ENCODE results near the gene CCDC192. TPM values are rescaled to one million over a fixed set of nuclear protein-coding genes. Genes with fewer than 3 reads are reported as not detected.
A peak's percentile ranks its signal among the peaks of the same experiment; 100 is the strongest.

CCDC192 gene
- total RNA-seq (ENCODE audit: low replicate concordance), result 2.7 TPM in 1 of 2 replicates, not detected in the other

DNA sequence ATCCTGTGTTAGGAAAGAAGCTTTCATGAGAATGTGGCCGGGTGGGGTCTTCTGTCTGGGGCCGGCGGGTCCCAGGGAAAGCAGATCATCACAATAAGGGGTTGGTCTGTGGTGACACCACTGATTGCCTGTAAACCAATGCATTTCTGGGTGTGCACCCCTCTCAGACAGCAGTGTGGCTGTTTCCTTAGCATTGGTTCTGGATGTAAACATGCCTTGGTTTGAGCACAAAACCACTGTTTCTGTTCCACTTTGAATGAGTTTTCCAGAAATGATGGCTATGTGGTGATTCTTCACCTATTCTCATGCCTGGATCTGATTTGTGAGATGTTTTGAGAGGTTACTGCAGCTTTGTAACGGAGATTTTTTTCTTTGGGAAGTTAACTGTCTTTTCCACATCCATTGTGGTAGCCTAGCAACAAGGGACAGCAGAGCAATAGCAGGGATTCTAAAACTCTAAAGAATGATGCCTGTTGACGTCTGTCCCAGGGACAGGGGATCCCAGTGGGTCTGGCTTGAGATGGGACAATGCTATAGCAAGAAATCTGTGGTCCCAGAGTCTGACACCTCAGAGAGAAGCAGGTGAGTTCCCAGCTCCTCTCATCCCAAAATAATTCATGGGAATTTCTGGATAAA is at the start of gene CCDC192:
CCDC192 (plus strand) TSS at position 466 of the 636 bp plus-strand sequence; CDS start at position 521, 55 bp downstream.
- Histone ChIP-seq H3K4me1 (peaks cover 34% of the 10 kb centered on the region), H2AFZ (replicated peaks) (no peak within 1 kb of the TSS), H3K9ac (no peak within 1 kb of the TSS), H3K27me3 (no peaks in the 10 kb centered on the region), H3F3A (ENCODE audit: low read depth) (peaks cover 15% of the 10 kb centered on the region), H3K9me3 (ENCODE audit: low read depth) (no peaks in the 10 kb centered on the region), H3K4me2 (no peak within 1 kb of the TSS), H3K79me2 (ENCODE audit: low read depth) (no peaks in the 10 kb centered on the region), H3K27ac (no peak within 1 kb of the TSS), H3K36me3 (no peaks in the 10 kb centered on the region), H3K4me3 (no peak within 1 kb of the TSS), H4K20me1 (ENCODE audit: low read depth) (peaks cover 4% of the 10 kb centered on the region)
- DNase-seq (ENCODE audit: low spot score), result peak; percentile 30
- no peaks in the 10 kb centered on the region for H3K36me3 Mint-ChIP-seq
- no peaks in the 10 kb centered on the region for H3K9me3 Mint-ChIP-seq
- no peaks in the 10 kb centered on the region for H3K27me3 Mint-ChIP-seq (ENCODE audit: insufficient read depth, low read depth)
- H3K4me1 Mint-ChIP-seq, result peaks cover 39% of the 10 kb centered on the region
- no peak for TF ChIP-seq EZH2 (IDR thresholded peaks at IDR 0.05)
- TF ChIP-seq, protein P1, sequence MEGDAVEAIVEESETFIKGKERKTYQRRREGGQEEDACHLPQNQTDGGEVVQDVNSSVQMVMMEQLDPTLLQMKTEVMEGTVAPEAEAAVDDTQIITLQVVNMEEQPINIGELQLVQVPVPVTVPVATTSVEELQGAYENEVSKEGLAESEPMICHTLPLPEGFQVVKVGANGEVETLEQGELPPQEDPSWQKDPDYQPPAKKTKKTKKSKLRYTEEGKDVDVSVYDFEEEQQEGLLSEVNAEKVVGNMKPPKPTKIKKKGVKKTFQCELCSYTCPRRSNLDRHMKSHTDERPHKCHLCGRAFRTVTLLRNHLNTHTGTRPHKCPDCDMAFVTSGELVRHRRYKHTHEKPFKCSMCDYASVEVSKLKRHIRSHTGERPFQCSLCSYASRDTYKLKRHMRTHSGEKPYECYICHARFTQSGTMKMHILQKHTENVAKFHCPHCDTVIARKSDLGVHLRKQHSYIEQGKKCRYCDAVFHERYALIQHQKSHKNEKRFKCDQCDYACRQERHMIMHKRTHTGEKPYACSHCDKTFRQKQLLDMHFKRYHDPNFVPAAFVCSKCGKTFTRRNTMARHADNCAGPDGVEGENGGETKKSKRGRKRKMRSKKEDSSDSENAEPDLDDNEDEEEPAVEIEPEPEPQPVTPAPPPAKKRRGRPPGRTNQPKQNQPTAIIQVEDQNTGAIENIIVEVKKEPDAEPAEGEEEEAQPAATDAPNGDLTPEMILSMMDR (IDR thresholded peaks at IDR 0.05), result no peak
- no peak for TF ChIP-seq EZH2phosphoT487 (IDR thresholded peaks at IDR 0.05)
- H3K27ac Mint-ChIP-seq, result peak within 1 kb of the TSS; percentile 57
- no peak within 1 kb of the TSS for H3K4me3 Mint-ChIP-seq

DNA sequence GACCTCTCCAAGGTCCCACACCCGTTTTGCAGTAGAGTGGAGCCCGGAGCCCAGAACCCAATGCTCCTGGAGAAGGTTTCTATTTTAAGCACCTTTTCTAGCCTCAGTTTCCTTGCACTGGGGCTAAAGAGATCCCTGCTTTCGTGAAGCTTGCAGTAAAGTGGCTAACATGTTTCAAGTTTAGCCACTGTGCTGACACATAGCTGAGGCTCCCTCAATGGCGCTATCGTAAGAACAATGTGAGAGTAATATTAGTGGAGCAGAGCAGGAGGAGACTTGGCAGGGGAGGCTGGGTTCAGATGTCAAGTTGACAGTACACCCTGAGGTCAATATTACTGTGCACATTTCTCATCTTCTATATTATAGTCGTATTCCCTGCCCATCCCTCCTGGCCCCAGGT is 46.4 kb upstream of the CCDC192 start:
- Histone ChIP-seq H3K9me3 (ENCODE audit: low read depth) (no peaks in the 10 kb centered on the region), H3K9ac (no peak overlapping the region), H3F3A (ENCODE audit: low read depth) (peaks cover 16% of the 10 kb centered on the region), H4K20me1 (ENCODE audit: low read depth) (no peaks in the 10 kb centered on the region), H3K4me1 (peaks cover 33% of the 10 kb centered on the region), H3K4me2 (no peak overlapping the region), H3K27me3 (no peaks in the 10 kb centered on the region), H3K79me2 (ENCODE audit: low read depth) (no peaks in the 10 kb centered on the region), H3K27ac (no peak overlapping the region), H3K36me3 (no peaks in the 10 kb centered on the region), H3K4me3 (no peak overlapping the region), H2AFZ (replicated peaks) (no peak overlapping the region)
- DNase-seq (ENCODE audit: low spot score), result no peak
- no peak overlapping the region for H3K27ac Mint-ChIP-seq
- H3K9me3 Mint-ChIP-seq, result no peaks in the 10 kb centered on the region
- peaks cover 22% of the 10 kb centered on the region for H3K4me1 Mint-ChIP-seq
- H3K4me3 Mint-ChIP-seq, result no peak overlapping the region
- no peak for TF ChIP-seq EZH2 (IDR thresholded peaks at IDR 0.05)
- no peak for TF ChIP-seq EZH2phosphoT487 (IDR thresholded peaks at IDR 0.05)
- TF ChIP-seq, protein P1 (IDR thresholded peaks at IDR 0.05), result no peak
- H3K27me3 Mint-ChIP-seq (ENCODE audit: insufficient read depth, low read depth), result no peaks in the 10 kb centered on the region
- H3K36me3 Mint-ChIP-seq, result no peaks in the 10 kb centered on the region

DNA sequence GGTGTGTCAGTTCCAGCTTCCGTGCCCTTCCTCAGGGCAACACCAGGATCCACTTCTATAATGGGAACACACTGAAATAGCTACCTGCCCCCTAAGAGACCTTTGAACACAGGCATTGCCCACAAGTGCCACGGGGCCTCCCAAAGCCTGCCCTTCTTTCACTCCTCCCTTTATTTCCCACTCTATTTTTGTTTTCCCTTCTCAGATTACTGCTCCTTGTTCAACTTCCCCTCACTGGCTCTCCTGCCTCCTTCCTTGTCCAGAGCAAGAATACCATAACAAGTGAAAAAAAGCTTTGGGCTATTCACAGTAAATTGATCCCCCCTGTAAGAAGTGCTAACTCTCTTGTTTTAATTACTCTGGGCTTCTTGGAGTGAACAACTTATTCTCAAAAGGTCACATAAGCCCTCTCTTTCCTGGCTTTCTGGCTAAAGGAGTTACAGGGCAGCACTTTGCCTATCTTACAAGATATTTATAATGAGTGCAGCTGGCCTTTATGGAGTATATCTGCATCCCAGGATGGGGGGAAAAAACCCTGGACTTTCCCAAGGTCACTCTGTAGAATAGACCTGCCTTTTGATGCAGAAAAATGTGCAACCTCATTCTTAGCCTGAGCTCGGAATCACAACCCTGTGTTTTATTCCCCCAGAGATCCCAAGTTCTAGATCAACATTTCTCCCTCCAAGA is 43.0 kb upstream of the CCDC192 start:
- H3K27ac ChIP-seq, result peak overlapping the region; percentile 54
- peak; percentile 42 for DNase-seq (ENCODE audit: low spot score)
- peak overlapping the region; percentile 7 for H2AFZ ChIP-seq (replicated peaks)
- H3K79me2 ChIP-seq (ENCODE audit: low read depth), result no peaks in the 10 kb centered on the region
- Mint-ChIP-seq H3K4me1 (peaks cover 32% of the 10 kb centered on the region), H3K36me3 (no peaks in the 10 kb centered on the region), H3K27ac (peak overlapping the region; percentile 94), H3K4me3 (no peak overlapping the region), H3K27me3 (ENCODE audit: insufficient read depth, low read depth) (no peaks in the 10 kb centered on the region), H3K9me3 (no peaks in the 10 kb centered on the region)
- H3K4me2 ChIP-seq, result peak overlapping the region; percentile 49
- H3K27me3 ChIP-seq, result no peaks in the 10 kb centered on the region
- no peaks in the 10 kb centered on the region for H3K9me3 ChIP-seq (ENCODE audit: low read depth)
- no peaks in the 10 kb centered on the region for H4K20me1 ChIP-seq (ENCODE audit: low read depth)
- no peak overlapping the region for H3K9ac ChIP-seq
- H3K36me3 ChIP-seq, result no peaks in the 10 kb centered on the region
- H3K4me1 ChIP-seq, result peaks cover 44% of the 10 kb centered on the region
- H3K4me3 ChIP-seq, result no peak overlapping the region
- TF ChIP-seq, protein P1 (IDR thresholded peaks at IDR 0.05), result no peak
- TF ChIP-seq EZH2 (IDR thresholded peaks at IDR 0.05) (no peak), EZH2phosphoT487 (IDR thresholded peaks at IDR 0.05) (no peak)
- peaks cover 30% of the 10 kb centered on the region for H3F3A ChIP-seq (ENCODE audit: low read depth)
